GM06990 (cell line): ENCODE data around the gene WNT9B.

Experiments used
- DNase-seq: peaks from one replicate; pipeline ENCODE4 v3.0.0-alpha.2; 2011; ENCODE audit not compliant: insufficient read length; ENCODE audit errors: extremely low read depth
- H3K27me3 ChIP-seq: replicated peaks from 2 replicates; pipeline ENCODE4 v1.6.0; 2011; ENCODE audit warnings: low read length; ENCODE audit not compliant: control insufficient read depth, insufficient read depth
- H3K36me3 ChIP-seq: 2 replicates; pipeline ENCODE4 v1.5.1; 2011; ENCODE audit warnings: low read length; ENCODE audit not compliant: control insufficient read depth, insufficient read depth
- H3K4me3 ChIP-seq: replicated peaks from 2 replicates; pipeline ENCODE4 v1.5.1; 2011; ENCODE audit warnings: low read depth, mild to moderate bottlenecking, control low read depth, low read length
- TF ChIP-seq, protein P1 (sequence below): IDR thresholded peaks from 2 replicates; pipeline ENCODE4 v1.5.1; 2011; ENCODE audit warnings: low read length, control low read depth, mild to moderate bottlenecking, inconsistent platforms; ENCODE audit not compliant: insufficient read depth, poor library complexity, severe bottlenecking

WNT9B gene

DNA sequence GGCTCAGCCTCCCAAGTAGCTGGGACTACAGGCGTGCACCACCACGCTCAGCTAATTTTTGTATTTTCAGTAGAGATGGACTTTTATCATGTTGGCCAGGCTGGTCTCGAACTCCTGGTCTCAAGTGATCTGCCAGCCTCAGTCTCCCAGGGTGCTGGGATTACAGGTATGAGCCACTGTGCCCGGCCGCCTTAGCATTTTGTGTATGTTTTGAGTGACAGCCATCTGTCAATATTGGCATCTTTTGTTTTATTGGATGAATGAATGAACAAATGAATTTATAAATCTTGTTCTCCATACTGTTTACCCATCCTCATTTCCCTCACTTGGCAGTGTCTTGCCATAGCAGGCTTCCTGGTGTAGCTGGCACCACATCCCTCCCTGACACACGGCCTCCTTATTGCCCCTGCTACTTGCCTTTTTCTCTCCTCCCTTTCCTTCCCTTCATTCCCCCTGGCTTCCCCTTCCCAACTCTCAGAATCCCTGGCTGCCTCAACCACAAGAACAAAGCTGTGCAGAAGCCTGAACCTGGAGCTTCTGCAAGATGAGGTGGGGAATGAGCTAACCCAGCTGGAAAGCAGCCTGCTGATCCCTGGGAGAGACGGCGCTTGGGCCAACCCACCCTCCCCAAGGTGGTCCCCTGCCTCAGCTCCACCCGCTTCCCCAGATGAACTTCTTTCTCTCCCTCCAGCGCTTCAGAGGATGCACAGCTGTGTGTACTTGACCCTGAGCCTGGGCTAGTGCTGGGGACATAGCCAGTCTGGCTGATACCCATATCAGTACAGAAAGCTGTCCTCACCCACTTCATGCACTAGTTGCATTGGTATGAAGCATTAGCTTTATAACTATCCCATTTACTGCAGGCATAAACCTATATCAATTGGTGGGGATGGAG is 34.3 kb downstream of the WNT9B start:
- no peaks in the 10 kb centered on the region for H3K36me3 ChIP-seq
- no peak for DNase-seq
- TF ChIP-seq, protein P1, sequence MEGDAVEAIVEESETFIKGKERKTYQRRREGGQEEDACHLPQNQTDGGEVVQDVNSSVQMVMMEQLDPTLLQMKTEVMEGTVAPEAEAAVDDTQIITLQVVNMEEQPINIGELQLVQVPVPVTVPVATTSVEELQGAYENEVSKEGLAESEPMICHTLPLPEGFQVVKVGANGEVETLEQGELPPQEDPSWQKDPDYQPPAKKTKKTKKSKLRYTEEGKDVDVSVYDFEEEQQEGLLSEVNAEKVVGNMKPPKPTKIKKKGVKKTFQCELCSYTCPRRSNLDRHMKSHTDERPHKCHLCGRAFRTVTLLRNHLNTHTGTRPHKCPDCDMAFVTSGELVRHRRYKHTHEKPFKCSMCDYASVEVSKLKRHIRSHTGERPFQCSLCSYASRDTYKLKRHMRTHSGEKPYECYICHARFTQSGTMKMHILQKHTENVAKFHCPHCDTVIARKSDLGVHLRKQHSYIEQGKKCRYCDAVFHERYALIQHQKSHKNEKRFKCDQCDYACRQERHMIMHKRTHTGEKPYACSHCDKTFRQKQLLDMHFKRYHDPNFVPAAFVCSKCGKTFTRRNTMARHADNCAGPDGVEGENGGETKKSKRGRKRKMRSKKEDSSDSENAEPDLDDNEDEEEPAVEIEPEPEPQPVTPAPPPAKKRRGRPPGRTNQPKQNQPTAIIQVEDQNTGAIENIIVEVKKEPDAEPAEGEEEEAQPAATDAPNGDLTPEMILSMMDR, result no peak
- H3K4me3 ChIP-seq, result no peak overlapping the region
- H3K27me3 ChIP-seq, result peaks cover 3% of the 10 kb centered on the region

DNA sequence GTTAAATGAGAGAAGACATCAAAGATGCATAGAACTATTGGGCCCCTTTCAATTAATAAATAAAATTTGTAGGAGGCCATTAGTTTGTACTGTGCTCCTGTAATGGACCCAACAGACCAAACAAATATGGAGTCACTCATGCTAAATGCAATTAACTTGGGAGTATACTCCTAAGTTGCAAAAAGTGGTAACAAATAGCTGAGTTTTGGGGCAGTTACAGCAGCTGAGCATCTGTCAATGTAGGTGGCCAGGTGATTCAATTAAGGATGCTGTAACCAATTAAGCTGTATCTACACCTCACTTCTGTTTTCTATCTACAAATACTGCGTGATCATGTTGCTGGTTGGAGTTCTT is 34.9 kb downstream of the WNT9B start:
- DNase-seq, result no peak
- Histone ChIP-seq H3K36me3 (no peaks in the 10 kb centered on the region), H3K27me3 (peaks cover 3% of the 10 kb centered on the region), H3K4me3 (no peak overlapping the region)
- TF ChIP-seq, protein P1, result no peak

DNA sequence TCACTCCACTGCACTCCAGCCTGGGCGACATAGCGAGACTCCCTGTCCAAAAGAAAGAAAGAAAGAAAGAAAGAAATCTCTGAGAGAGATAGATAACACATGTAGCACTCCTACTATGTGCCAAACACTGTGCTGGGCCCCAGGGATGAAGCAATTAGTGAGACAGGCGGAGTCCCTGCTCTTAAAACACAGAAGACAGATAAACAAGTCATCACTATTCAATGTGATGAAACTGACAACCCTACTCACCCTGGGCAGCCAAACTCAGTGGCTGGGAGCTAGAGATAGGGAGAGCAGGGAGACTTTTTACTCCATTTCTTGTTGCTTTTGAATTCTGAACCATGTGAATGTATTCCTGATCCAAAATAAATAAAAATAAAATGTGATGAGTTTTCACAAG is 36.3 kb downstream of the WNT9B start:
- TF ChIP-seq, protein P1, result no peak
- H3K27me3 ChIP-seq, result peaks cover 3% of the 10 kb centered on the region
- no peaks in the 10 kb centered on the region for H3K36me3 ChIP-seq
- no peak for DNase-seq
- H3K4me3 ChIP-seq, result no peak overlapping the region

DNA sequence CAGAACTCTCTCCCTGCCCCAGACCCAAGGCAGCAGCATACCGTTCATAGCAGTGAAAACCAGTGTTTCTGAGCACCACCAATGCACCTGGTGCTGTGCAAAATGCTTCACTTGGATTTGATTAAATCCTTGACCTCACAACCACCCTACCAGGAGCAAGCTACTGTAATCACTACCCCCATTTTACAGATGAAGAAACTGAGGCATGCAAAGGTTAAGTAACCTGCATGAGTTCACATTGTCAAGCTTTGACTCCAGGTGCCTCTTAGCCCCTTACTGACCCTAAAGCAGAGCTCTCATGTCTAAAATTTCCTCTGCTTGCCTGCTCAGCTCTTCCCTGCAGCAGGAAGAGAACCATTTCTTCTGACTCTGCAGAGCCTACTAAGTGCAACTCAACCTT is 37.3 kb downstream of the WNT9B start:
- H3K4me3 ChIP-seq, result no peak overlapping the region
- no peak for DNase-seq
- peaks cover 3% of the 10 kb centered on the region for H3K27me3 ChIP-seq
- TF ChIP-seq, protein P1, result no peak
- H3K36me3 ChIP-seq, result no peaks in the 10 kb centered on the region

DNA sequence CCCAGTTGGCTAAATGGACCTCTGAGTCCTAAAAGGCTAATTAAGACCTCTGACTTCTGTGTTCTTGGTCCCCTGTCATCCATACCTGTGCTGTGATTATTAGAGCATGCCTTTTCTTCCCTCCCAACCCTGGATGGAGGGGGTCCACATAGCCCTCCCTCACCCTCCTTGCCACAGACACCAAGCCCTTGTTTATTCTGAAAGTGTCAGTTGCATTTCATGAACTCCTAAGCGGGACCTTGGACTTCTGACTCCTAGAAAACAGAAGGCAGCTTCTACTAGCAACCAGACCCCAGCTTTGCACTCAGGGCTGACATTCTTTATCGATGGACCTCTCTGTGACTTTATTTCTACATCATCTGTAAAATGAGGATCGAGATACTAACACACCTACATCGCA is 38.1 kb downstream of the WNT9B start:
- no peak for DNase-seq

More for the DNA sequence above, 38.1 kb downstream of the WNT9B start:
- Histone ChIP-seq H3K4me3 (no peak overlapping the region), H3K27me3 (peaks cover 3% of the 10 kb centered on the region), H3K36me3 (no peaks in the 10 kb centered on the region)
- TF ChIP-seq, protein P1, result no peak
